Fibroblast of peridontal ligament (primary cell): ENCODE results near the gene RPP25.

Source experiments
- DNase-seq: peaks from one replicate; pipeline ENCODE4 v3.0.0-alpha.2; 2010; ENCODE audit errors: extremely low read depth

Gene RPP25

GRCh38 chr15:74956648-74957475 lies at the start of gene RPP25:
RPP25 (minus strand) TSS chr15:74956772; CDS start chr15:74956583, 189 bp downstream.
- DNase-seq, result peak; percentile 41

GRCh38 chr15:75002398-75002797 lies 45.8 kb upstream of the RPP25 start:
- no peak for DNase-seq

- no peak for DNase-seq
Measured at GRCh38 chr15:75001310-75001709, 44.7 kb upstream of the RPP25 start.

GRCh38 chr15:74997543-74997942 lies 41.0 kb upstream of the RPP25 start:
- no peak for DNase-seq

GRCh38 chr15:74997141-74997540 lies 40.6 kb upstream of the RPP25 start:
- DNase-seq, result no peak

- DNase-seq, result no peak
Measured at GRCh38 chr15:74995779-74996765, 39.5 kb upstream of the RPP25 start.

- DNase-seq, result peak; percentile 87
Measured at GRCh38 chr15:74995182-74995778, 38.7 kb upstream of the RPP25 start, which contains the start of gene SCAMP5. SCAMP5 (plus strand) TSS chr15:74995563; CDS start chr15:75011840, 16,277 bp downstream.

- DNase-seq, result no peak
Measured at GRCh38 chr15:74994685-74995084, 38.1 kb upstream of the RPP25 start.

- no peak for DNase-seq
Measured at GRCh38 chr15:74994236-74994635, 37.7 kb upstream of the RPP25 start.

GRCh38 chr15:74992619-74993018 lies 36.0 kb upstream of the RPP25 start:
- no peak for DNase-seq

GRCh38 chr15:74989527-74989926 lies 33.0 kb upstream of the RPP25 start:
- no peak for DNase-seq

GRCh38 chr15:74988007-74988800 lies 31.6 kb upstream of the RPP25 start:
- no peak for DNase-seq

GRCh38 chr15:74983725-74984231 lies 27.2 kb upstream of the RPP25 start:
- DNase-seq, result no peak

- DNase-seq, result no peak
Measured at GRCh38 chr15:74982183-74982582, 25.6 kb upstream of the RPP25 start.

- no peak for DNase-seq
Measured at GRCh38 chr15:74978503-74978902, 21.9 kb upstream of the RPP25 start.

- no peak for DNase-seq
Measured at GRCh38 chr15:74978077-74978476, 21.5 kb upstream of the RPP25 start.

GRCh38 chr15:74977599-74977998 lies 21.0 kb upstream of the RPP25 start:
- no peak for DNase-seq

- DNase-seq, result no peak
Measured at GRCh38 chr15:74976159-74976558, 19.6 kb upstream of the RPP25 start.

GRCh38 chr15:74967670-74968069 lies 11.1 kb upstream of the RPP25 start:
- no peak for DNase-seq

GRCh38 chr15:74964794-74965193 lies 8.2 kb upstream of the RPP25 start:
- DNase-seq, result no peak

GRCh38 chr15:74963213-74963612 lies 6.6 kb upstream of the RPP25 start:
- DNase-seq, result no peak
